Stomach (tissue), 9 donors: Measurements from ENCODE around the gene PDE4B. TPM values are rescaled to one million over a fixed set of nuclear protein-coding genes. Genes with fewer than 3 reads are reported as not detected.

Experiments
- DNase-seq, 2 donors: peaks; one replicate each; pipeline versions ENCODE4 v3.0.0 to v3.0.0-alpha.2; 2013 to 2019
- H3K27ac ChIP-seq, 5 donors: fragments of 200-600 bp in 4 of 5; sonication (generic) in 4 of 5; one replicate each; pipeline ENCODE4 v1.5.1; 2013 to 2019; ENCODE audit warnings: mild to moderate bottlenecking in 1 of 5, moderate library complexity in 1 of 5
- H3K27me3 ChIP-seq, 3 donors: fragments of 200-600 bp; sonication (generic); one replicate each; pipeline ENCODE4 v1.5.1; 2017 to 2019; ENCODE audit warnings: mixed run types in 1 of 3
- H3K36me3 ChIP-seq, 4 donors: fragments of 200-600 bp; sonication (generic); 1 replicate in 3 of 4; 2 replicates in 1 of 4; pipeline ENCODE4 v1.5.1; 2016 to 2019
- H3K4me1 ChIP-seq, 4 donors: fragments of 200-600 bp; sonication (generic); one replicate each; pipeline ENCODE4 v1.5.1; 2016 to 2019
- H3K4me3 ChIP-seq, 4 donors: fragments of 200-600 bp; sonication (generic) in 3 of 4; one replicate each; pipeline ENCODE4 v1.5.1; 2016 to 2019; ENCODE audit warnings: mild to moderate bottlenecking in 1 of 4
- H3K9me3 ChIP-seq, 4 donors: fragments of 200-600 bp; sonication (generic); one replicate each; pipeline ENCODE4 v1.5.1; 2016 to 2019
- CTCF ChIP-seq, 7 experiments: fragments of 450-650 bp in 4 of 7; fragments of 200-600 bp in 3 of 7; sonication (generic) in 3 of 7; IDR thresholded peaks; one replicate each; pipeline ENCODE4 v1.5.1; 2016 to 2019; ENCODE audit warnings: antibody characterized with exemption in 7 of 7, control low read depth in 2 of 7, mild to moderate bottlenecking in 1 of 7
- EP300 ChIP-seq: sonication (generic); formaldehyde crosslinking; IDR thresholded peaks from one replicate; pipeline ENCODE4 v1.6.1; 2017; ENCODE audit warnings: antibody characterized with exemption
- POLR2A ChIP-seq, 4 donors: fragments of 450-650 bp; IDR thresholded peaks; one replicate each; pipeline ENCODE4 v1.6.1; 2016; ENCODE audit warnings: antibody characterized with exemption in 4 of 4, control low read depth in 2 of 4, mild to moderate bottlenecking in 1 of 4, moderate library complexity in 1 of 4
- POLR2AphosphoS5 ChIP-seq, 3 donors: sonication (generic); formaldehyde crosslinking; IDR thresholded peaks; one replicate each; pipeline ENCODE4 v1.6.1; 2016; ENCODE audit warnings: antibody characterized with exemption in 3 of 3
- WGBS, 5 donors: extraction: QIAGEN DNeasy Blood & Tissue Kit in 3 of 5; methylation state at CpG; one replicate each; pipeline versions ENCODE4 v1.1.5 to v1.1.7; 2013 to 2018; 5-methylcytosine and 5-hydroxymethylcytosine counted together
- intact Hi-C: fragments of 100-400 bp; cut with DNase I; formaldehyde crosslinking; loops from one replicate; pipeline ENCODE4 v1.15.1; 2023; ENCODE audit warnings: low total_unique reads
- polyA plus RNA-seq, 3 donors: library from polyadenylated mRNA; stranded (reverse); fragments of 200-250 nt; gene quantifications; one replicate each; pipeline ENCODE4 v1.2.3, GENCODE V29; 2013
- total RNA-seq, 5 donors: library from RNA; depleted of rRNA; stranded (reverse); fragments of >200 nt; gene quantifications; one replicate each; pipeline versions ENCODE4 v1.1.0 to v1.2.3, GENCODE V29; 2014 to 2016
- donor health status: healthy with polysubstance abuse.
- donor health status: Bipolar disorder and iron deficiency.
- donor health status: healthy.

The PDE4B gene
- total and polyA plus RNA-seq, 8 donors = 0.45 to 34.3 (median 3.2) TPM

DNA sequence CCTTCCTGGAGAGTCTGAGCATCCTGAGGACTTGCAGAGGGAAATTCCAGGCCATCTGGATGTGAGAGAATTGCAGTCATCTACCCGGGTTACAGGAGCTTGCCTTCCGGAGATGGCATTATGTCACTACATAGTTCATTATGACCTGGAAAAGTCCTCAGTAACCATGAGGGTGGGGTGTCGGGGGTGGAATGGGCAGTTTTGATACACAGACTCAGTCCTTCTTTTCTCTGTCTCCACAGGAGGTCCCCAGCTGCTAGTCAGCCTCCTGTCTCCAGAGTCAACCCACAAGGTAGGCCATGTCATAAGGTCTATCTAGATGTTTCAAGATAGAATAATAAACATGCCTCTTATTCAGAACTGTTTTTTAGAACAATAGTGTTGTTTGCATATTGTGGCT lies 473.1 kb downstream of the PDE4B start:
- H3K4me1 ChIP-seq = peaks cover 0 to 22% (median 6%) of the 10 kb centered on the region in 4 donors
- H3K27me3 ChIP-seq = no peaks in the 10 kb centered on the region
- H3K9me3 ChIP-seq = no peaks in the 10 kb centered on the region
- intact Hi-C loops = no loop called here
- DNase-seq = no peak
- no peaks in the 10 kb centered on the region for H3K36me3 ChIP-seq
- whole genome bisulfite sequencing, 5 donors = 76 to 92% (median 77%) methylated on average over 3 of the region's 3 CpGs
- H3K27ac ChIP-seq = peak overlapping the region in 1 of 5 donors; percentile 6
- TF ChIP-seq POLR2AphosphoS5 (IDR thresholded peaks at IDR 0.05) = no peak
- TF ChIP-seq CTCF (IDR thresholded peaks at IDR 0.05) = no peak
- TF ChIP-seq POLR2A (IDR thresholded peaks at IDR 0.05) = no peak
- no peak for TF ChIP-seq EP300
- no peak overlapping the region for H3K4me3 ChIP-seq

DNA sequence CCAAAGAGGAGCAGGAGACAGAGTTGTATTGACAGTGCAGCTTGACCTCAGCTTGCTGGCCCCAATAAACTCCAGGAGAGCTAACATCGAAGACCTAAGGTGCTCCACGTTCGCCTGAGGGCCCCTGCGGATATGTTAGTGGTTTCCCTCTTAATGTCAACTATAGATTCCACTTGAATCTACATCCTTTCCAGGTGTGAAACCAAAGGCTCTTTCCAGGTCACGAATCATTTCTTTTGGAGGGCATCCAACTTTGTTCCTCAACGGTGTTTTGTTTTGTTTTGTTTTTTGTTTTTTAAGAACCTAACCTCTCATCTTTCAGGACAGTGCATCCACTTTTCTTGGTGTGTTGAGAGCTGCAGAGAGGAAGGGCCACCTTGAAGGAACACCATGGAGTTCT lies 473.7 kb downstream of the PDE4B start:
- intact Hi-C loops = no loop called here
- H3K9me3 ChIP-seq = no peaks in the 10 kb centered on the region
- no peaks in the 10 kb centered on the region for H3K36me3 ChIP-seq
- no peak overlapping the region for H3K4me3 ChIP-seq
- no peak for DNase-seq
- WGBS, 5 donors = 63 to 75% (median 68%) methylated on average over 6 of the region's 6 CpGs
- peaks cover 0 to 28% (median 8%) of the 10 kb centered on the region in 4 donors for H3K4me1 ChIP-seq
- H3K27ac ChIP-seq = peak overlapping the region in 1 of 5 donors; percentile 6
- no peaks in the 10 kb centered on the region for H3K27me3 ChIP-seq
- TF ChIP-seq CTCF (IDR thresholded peaks at IDR 0.05) = no peak
- no peak for TF ChIP-seq POLR2AphosphoS5 (IDR thresholded peaks at IDR 0.05)
- TF ChIP-seq EP300 = no peak
- TF ChIP-seq POLR2A (IDR thresholded peaks at IDR 0.05) = no peak

- Histone ChIP-seq H3K4me3 (no peak overlapping the region), H3K9me3 (no peaks in the 10 kb centered on the region), H3K27ac (no peak overlapping the region), H3K36me3 (no peaks in the 10 kb centered on the region), H3K4me1 (peaks cover 2 to 32% (median 12%) of the 10 kb centered on the region in 4 donors), H3K27me3 (no peaks in the 10 kb centered on the region)
- intact Hi-C loops = no loop called here
- TF ChIP-seq EP300 = no peak
- TF ChIP-seq POLR2A (IDR thresholded peaks at IDR 0.05) = no peak
- TF ChIP-seq CTCF (IDR thresholded peaks at IDR 0.05) = no peak
- no peak for TF ChIP-seq POLR2AphosphoS5 (IDR thresholded peaks at IDR 0.05)
- 85 to 94% (median 89%) methylated on average over 3 of the region's 3 CpGs for WGBS, 5 donors
- DNase-seq = no peak
These were observed 474.1 kb downstream of the PDE4B start for GRCh38 chr1:66266756-66267155.

GRCh38 chr1:66267201-66267940 lies 474.7 kb downstream of the PDE4B start:
- H3K36me3 ChIP-seq = no peaks in the 10 kb centered on the region
- 54 to 69% (median 62%) methylated on average over 7 of the region's 7 CpGs for WGBS, 5 donors
- H3K4me3 ChIP-seq = no peak overlapping the region
- peaks cover 8 to 38% (median 19%) of the 10 kb centered on the region in 4 donors for H3K4me1 ChIP-seq
- TF ChIP-seq CTCF (IDR thresholded peaks at IDR 0.05) (no peak), EP300 (no peak), POLR2A (IDR thresholded peaks at IDR 0.05) (no peak), POLR2AphosphoS5 (IDR thresholded peaks at IDR 0.05) (no peak)
- H3K27me3 ChIP-seq = no peaks in the 10 kb centered on the region
- intact Hi-C loops = no loop called here
- DNase-seq = no peak
- H3K9me3 ChIP-seq = no peaks in the 10 kb centered on the region
- peak overlapping the region in 1 of 5 donors; percentile 48 for H3K27ac ChIP-seq
